WTC11 (cell line): ENCODE measurements around the gene RALA. TPM values are rescaled to one million over a fixed set of nuclear protein-coding genes. Genes with fewer than 3 reads are reported as not detected.

ENCODE experiments used
- ATAC-seq: fragments of 200-7000 bp; cut with Tn5 transposase; 2 replicates; pipeline ENCODE4 v1.10.0; 2021; ENCODE audit warnings: mild to moderate bottlenecking, moderate library complexity
- CTCF ChIA-PET: fragments of 300-600 bp; sonication (Branson Sonifier 250); formaldehyde crosslinking; loops from one replicate; lab custom pipeline; 2021; ENCODE audit warnings: antibody characterized with exemption; lab: Charles Lee
- POLR2A ChIA-PET: fragments of 350-600 bp; sonication (Branson Sonifier 250); formaldehyde crosslinking; loops from one replicate; lab custom pipeline; 2021; ENCODE audit warnings: antibody characterized with exemption; lab: Charles Lee
- DNase-seq: peaks from one replicate; pipeline ENCODE4 v3.0.0; 2021; ENCODE audit warnings: low spot score
- H3K27ac Mint-ChIP-seq: 2 replicates; pipeline ENCODE4 v1.8.0; 2021; ENCODE audit warnings: mixed read lengths
- H3K27me3 Mint-ChIP-seq: 2 replicates; pipeline ENCODE4 v1.8.0; 2021; ENCODE audit warnings: low read depth, mild to moderate bottlenecking, moderate library complexity, mixed read lengths
- H3K36me3 Mint-ChIP-seq: 2 replicates; pipeline ENCODE4 v1.8.0; 2021; ENCODE audit warnings: mixed read lengths
- H3K4me1 Mint-ChIP-seq: 2 replicates; pipeline ENCODE4 v1.8.0; 2022; ENCODE audit warnings: mixed read lengths
- H3K4me3 Mint-ChIP-seq: 2 replicates; pipeline ENCODE4 v1.8.0; 2021; ENCODE audit warnings: mild to moderate bottlenecking, moderate library complexity, mixed read lengths
- H3K9me3 Mint-ChIP-seq: 2 replicates; pipeline ENCODE4 v1.8.0; 2021; ENCODE audit warnings: mixed read lengths
- CBFB ChIP-seq: sonication (generic); formaldehyde crosslinking; IDR thresholded peaks from 2 replicates; pipeline ENCODE4 v1.8.1; 2022; ENCODE audit warnings: mild to moderate bottlenecking, low read depth, missing genetic modification reagents
- ETV6 ChIP-seq: sonication (generic); formaldehyde crosslinking; IDR thresholded peaks from 2 replicates; pipeline ENCODE4 v1.8.1; 2022; ENCODE audit warnings: mild to moderate bottlenecking, missing genetic modification reagents
- FOXK1 ChIP-seq: sonication (generic); formaldehyde crosslinking; IDR thresholded peaks from 2 replicates; pipeline ENCODE4 v1.8.0; 2022; ENCODE audit warnings: mild to moderate bottlenecking, moderate library complexity, missing genetic modification reagents
- GTF2I ChIP-seq: fragments of 250-450 bp; sonication (Bioruptor Pico); conservative IDR thresholded peaks from 2 replicates; pipeline ENCODE4 v1.4.0; 2021; ENCODE audit warnings: mild to moderate bottlenecking
- JUN ChIP-seq: sonication (generic); formaldehyde crosslinking; IDR thresholded peaks from 2 replicates; pipeline ENCODE4 v1.8.0; 2023; ENCODE audit warnings: mild to moderate bottlenecking, missing genetic modification reagents
- MAX ChIP-seq: sonication (generic); formaldehyde crosslinking; IDR thresholded peaks from 2 replicates; pipeline ENCODE4 v1.8.0; 2022; ENCODE audit warnings: mild to moderate bottlenecking, missing genetic modification reagents
- PRDM15 ChIP-seq: sonication (generic); formaldehyde crosslinking; IDR thresholded peaks from 2 replicates; pipeline ENCODE4 v1.8.0; 2022; ENCODE audit warnings: missing genetic modification reagents
- SMAD3 ChIP-seq: sonication (generic); formaldehyde crosslinking; IDR thresholded peaks from 2 replicates; pipeline ENCODE4 v1.8.0; 2022; ENCODE audit warnings: missing genetic modification reagents, mild to moderate bottlenecking, borderline replicate concordance
- SOX15 ChIP-seq: fragments of 250-450 bp; sonication (Bioruptor Pico); IDR thresholded peaks from 2 replicates; pipeline ENCODE4 v1.9.0; 2021; ENCODE audit warnings: mild to moderate bottlenecking
- STAT6 ChIP-seq: sonication (generic); formaldehyde crosslinking; conservative IDR thresholded peaks from 2 replicates; pipeline ENCODE4 v1.8.1; 2023; ENCODE audit warnings: mild to moderate bottlenecking, low read depth, missing genetic modification reagents, moderate library complexity
- TEAD1 ChIP-seq: sonication (generic); formaldehyde crosslinking; IDR thresholded peaks from 2 replicates; pipeline ENCODE4 v1.8.0; 2022; ENCODE audit warnings: mild to moderate bottlenecking, missing genetic modification reagents
- ZNF121 ChIP-seq: sonication (generic); formaldehyde crosslinking; IDR thresholded peaks from 2 replicates; pipeline ENCODE4 v1.8.0; 2023; ENCODE audit warnings: missing genetic modification reagents
- ZNF232 ChIP-seq: sonication (generic); formaldehyde crosslinking; IDR thresholded peaks from 2 replicates; pipeline ENCODE4 v1.8.0; 2022; ENCODE audit warnings: mild to moderate bottlenecking, missing genetic modification reagents
- ZNF317 ChIP-seq: sonication (generic); formaldehyde crosslinking; IDR thresholded peaks from 2 replicates; pipeline ENCODE4 v1.8.1; 2023; ENCODE audit warnings: low read depth, mild to moderate bottlenecking, moderate library complexity, missing genetic modification reagents, borderline replicate concordance
- ZNF396 ChIP-seq: fragments of 250-450 bp; sonication (Bioruptor Pico); IDR thresholded peaks from 2 replicates; pipeline ENCODE4 v1.8.0; 2021; ENCODE audit warnings: mild to moderate bottlenecking, moderate library complexity, borderline replicate concordance
- ZNF416 ChIP-seq: fragments of 250-450 bp; sonication (Bioruptor Pico); IDR thresholded peaks from 2 replicates; pipeline ENCODE4 v1.9.0; 2021; ENCODE audit warnings: mild to moderate bottlenecking, inconsistent platforms
- ZNF423 ChIP-seq: fragments of 250-450 bp; sonication (Bioruptor Pico); IDR thresholded peaks from 2 replicates; pipeline ENCODE4 v2.1.2; 2022; ENCODE audit warnings: mild to moderate bottlenecking, moderate library complexity
- total RNA-seq: library from RNA; stranded (reverse); gene quantifications from 3 replicates; pipeline ENCODE4 v1.2.3, GENCODE V29; 2021
- TF ChIP-seq, protein P1 (sequence below): fragments of 250-450 bp; sonication (Bioruptor Pico); IDR thresholded peaks from 2 replicates; pipeline ENCODE4 v1.8.0; 2021; ENCODE audit warnings: mild to moderate bottlenecking
- TF ChIP-seq, protein P2 (sequence below): sonication (generic); formaldehyde crosslinking; IDR thresholded peaks from 2 replicates; pipeline ENCODE4 v1.8.0; 2022; ENCODE audit warnings: mild to moderate bottlenecking, missing genetic modification reagents

The RALA gene
- total RNA-seq, 1 experiment from 2014 or later, result 57.3 TPM

DNA sequence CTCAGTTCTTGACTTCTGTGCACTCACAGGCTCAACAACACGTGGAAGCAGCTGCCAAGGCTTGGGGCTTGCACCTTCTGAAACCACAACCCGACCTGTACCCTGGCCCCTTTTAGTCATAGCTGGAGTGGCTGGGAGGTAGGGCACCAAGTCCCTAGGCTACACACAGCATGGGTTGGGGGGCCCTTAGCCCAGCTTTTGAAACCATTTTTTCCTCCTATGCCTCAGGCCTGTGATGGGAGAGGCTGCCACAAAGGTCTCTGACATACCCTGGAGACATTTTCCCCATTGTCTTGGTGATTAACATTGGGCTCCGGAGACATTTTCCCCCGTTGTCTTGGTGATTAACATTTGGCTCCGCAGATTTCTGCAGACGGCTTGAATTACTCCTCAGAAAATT, 38.6 kb downstream of the RALA start (continued):
- TF ChIP-seq STAT6 (CRISPR knock-in tag) (no peak), ZNF423 (CRISPR knock-in tag) (no peak)

GRCh38 chr7:39663263-39663662, 39.9 kb downstream of the RALA start:
- Mint-ChIP-seq H3K9me3 (peaks cover 36% of the 10 kb centered on the region), H3K36me3 (peaks cover 38% of the 10 kb centered on the region), H3K27ac (no peak overlapping the region), H3K4me1 (peaks cover 40% of the 10 kb centered on the region), H3K27me3 (no peaks in the 10 kb centered on the region; the same call in 1 of the 2 replicates), H3K4me3 (no peak overlapping the region)
- no peak for TF ChIP-seq ZNF232 (CRISPR knock-in tag)
- DNase-seq (no peak), ATAC-seq (no peak)
- ChIA-PET POLR2A (no interaction called here), CTCF (interaction anchor here (1.2 to 1.3 kb wide), 3 partner anchors 79 to 83 kb away, joined by 3 read pairs; no protein-coding TSS in a partner anchor)

GRCh38 chr7:39664057-39664456, 40.7 kb downstream of the RALA start:
- ChIA-PET CTCF (interaction anchor here (1.2 to 1.3 kb wide), 3 partner anchors 78 to 83 kb away, joined by 3 read pairs; no protein-coding TSS in a partner anchor), POLR2A (no interaction called here)
- no peaks in the 10 kb centered on the region; the same call in 1 of the 2 replicates for H3K27me3 Mint-ChIP-seq
- DNase-seq, result no peak
- peaks cover 36% of the 10 kb centered on the region for H3K36me3 Mint-ChIP-seq
- TF ChIP-seq GTF2I (CRISPR knock-in tag), result no peak
- no peak for TF ChIP-seq ZNF121
- TF ChIP-seq ETV6 (CRISPR knock-in tag), result no peak
- no peak for TF ChIP-seq TEAD1
- TF ChIP-seq ZNF232 (CRISPR knock-in tag), result no peak
- H3K27ac Mint-ChIP-seq, result no peak overlapping the region
- H3K4me1 Mint-ChIP-seq, result peaks cover 40% of the 10 kb centered on the region
- H3K9me3 Mint-ChIP-seq, result peaks cover 36% of the 10 kb centered on the region
- no peak for ATAC-seq
- no peak overlapping the region for H3K4me3 Mint-ChIP-seq

- peaks cover 31% of the 10 kb centered on the region for H3K9me3 Mint-ChIP-seq
- no peak overlapping the region for H3K4me3 Mint-ChIP-seq
- H3K4me1 Mint-ChIP-seq, result peaks cover 40% of the 10 kb centered on the region
- DNase-seq (no peak), ATAC-seq (no peak)
- CTCF ChIA-PET, result interaction anchor here (1.3 kb wide), 1 partner anchor 77 kb away, joined by 3 read pairs; no protein-coding TSS in a partner anchor
- peaks cover 31% of the 10 kb centered on the region for H3K36me3 Mint-ChIP-seq
- no peaks in the 10 kb centered on the region; the same call in 1 of the 2 replicates for H3K27me3 Mint-ChIP-seq
- POLR2A ChIA-PET, result no interaction called here
- no peak overlapping the region for H3K27ac Mint-ChIP-seq
- TF ChIP-seq STAT6 (CRISPR knock-in tag) (no peak), FOXK1 (CRISPR knock-in tag) (no peak), ZNF416 (CRISPR knock-in tag) (no peak), CBFB (CRISPR knock-in tag) (no peak), SOX15 (CRISPR knock-in tag) (no peak), ZNF317 (no peak), PRDM15 (no peak), TEAD1 (no peak), MAX (no peak), SMAD3 (no peak), ZNF396 (CRISPR knock-in tag) (no peak), JUN (CRISPR knock-in tag) (no peak), ETV6 (CRISPR knock-in tag) (no peak)
- TF ChIP-seq, protein P1, sequence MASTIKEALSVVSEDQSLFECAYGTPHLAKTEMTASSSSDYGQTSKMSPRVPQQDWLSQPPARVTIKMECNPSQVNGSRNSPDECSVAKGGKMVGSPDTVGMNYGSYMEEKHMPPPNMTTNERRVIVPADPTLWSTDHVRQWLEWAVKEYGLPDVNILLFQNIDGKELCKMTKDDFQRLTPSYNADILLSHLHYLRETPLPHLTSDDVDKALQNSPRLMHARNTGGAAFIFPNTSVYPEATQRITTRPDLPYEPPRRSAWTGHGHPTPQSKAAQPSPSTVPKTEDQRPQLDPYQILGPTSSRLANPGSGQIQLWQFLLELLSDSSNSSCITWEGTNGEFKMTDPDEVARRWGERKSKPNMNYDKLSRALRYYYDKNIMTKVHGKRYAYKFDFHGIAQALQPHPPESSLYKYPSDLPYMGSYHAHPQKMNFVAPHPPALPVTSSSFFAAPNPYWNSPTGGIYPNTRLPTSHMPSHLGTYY (CRISPR knock-in tag), result no peak
- TF ChIP-seq, protein P2, sequence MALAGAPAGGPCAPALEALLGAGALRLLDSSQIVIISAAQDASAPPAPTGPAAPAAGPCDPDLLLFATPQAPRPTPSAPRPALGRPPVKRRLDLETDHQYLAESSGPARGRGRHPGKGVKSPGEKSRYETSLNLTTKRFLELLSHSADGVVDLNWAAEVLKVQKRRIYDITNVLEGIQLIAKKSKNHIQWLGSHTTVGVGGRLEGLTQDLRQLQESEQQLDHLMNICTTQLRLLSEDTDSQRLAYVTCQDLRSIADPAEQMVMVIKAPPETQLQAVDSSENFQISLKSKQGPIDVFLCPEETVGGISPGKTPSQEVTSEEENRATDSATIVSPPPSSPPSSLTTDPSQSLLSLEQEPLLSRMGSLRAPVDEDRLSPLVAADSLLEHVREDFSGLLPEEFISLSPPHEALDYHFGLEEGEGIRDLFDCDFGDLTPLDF (CRISPR knock-in tag), result no peak
Observed at GRCh38 chr7:39664585-39664984, 41.2 kb downstream of the RALA start.
